ENCODE results near the gene USP24. TPM values are rescaled to one million over a fixed set of nuclear protein-coding genes. Genes with fewer than 3 reads are reported as not detected.
"Not testable (repeated sequence)": the region's sequence is repeated elsewhere in the genome, so short reads cannot be mapped to it uniquely, and the experiment has no call there.

The USP24 gene
- total and polyA plus RNA-seq, 3 donors from 2014 or later = 20.2 to 50.9 (median 50.3) TPM

- DNase-seq = no peak
- Histone ChIP-seq H3K4me1 (peaks cover 4% of the 10 kb centered on the region), H3K4me3 (no peak overlapping the region), H3K27me3 (no peaks in the 10 kb centered on the region), H3K36me3 (ENCODE audit: low read depth, missing control alignments) (no peaks in the 10 kb centered on the region), H3K27ac (no peak overlapping the region), H3K9me3 (no peaks in the 10 kb centered on the region)
- 92 to 93% methylated on average over 2 of the region's 2 CpGs for WGBS, 2 donors
- intact Hi-C loops (cut with DNase I; ENCODE audit: low total_unique reads) = no loop called here
- TF ChIP-seq CTCF (IDR thresholded peaks at IDR 0.05) (no peak), POLR2A (IDR thresholded peaks at IDR 0.05) (no peak)
Measured at GRCh38 chr1:55203064-55203463, 12.1 kb downstream of the USP24 start.

- Histone ChIP-seq H3K9me3 (no peaks in the 10 kb centered on the region), H3K36me3 (ENCODE audit: low read depth, missing control alignments) (no peaks in the 10 kb centered on the region), H3K27ac (no peak overlapping the region), H3K4me3 (no peak overlapping the region), H3K4me1 (peaks cover 4% of the 10 kb centered on the region), H3K27me3 (no peaks in the 10 kb centered on the region)
- WGBS, 2 donors = 84 to 89% methylated on average over 2 of the region's 2 CpGs
- intact Hi-C loops (cut with DNase I; ENCODE audit: low total_unique reads) = no loop called here
- DNase-seq = no peak
- TF ChIP-seq POLR2A (IDR thresholded peaks at IDR 0.05) (no peak), CTCF (IDR thresholded peaks at IDR 0.05) (no peak)
Measured at GRCh38 chr1:55200667-55201066, 14.5 kb downstream of the USP24 start.

GRCh38 chr1:55199735-55200134, 15.4 kb downstream of the USP24 start:
- H3K36me3 ChIP-seq (ENCODE audit: low read depth, missing control alignments); H3K4me3 ChIP-seq; intact Hi-C loops (cut with DNase I; ENCODE audit: low total_unique reads); DNase-seq; H3K4me1 ChIP-seq; H3K9me3 ChIP-seq; H3K27me3 ChIP-seq; H3K27ac ChIP-seq: not testable (repeated sequence)
- WGBS, 2 donors = 88 to 90% methylated on average over 9 of the region's 9 CpGs

DNA sequence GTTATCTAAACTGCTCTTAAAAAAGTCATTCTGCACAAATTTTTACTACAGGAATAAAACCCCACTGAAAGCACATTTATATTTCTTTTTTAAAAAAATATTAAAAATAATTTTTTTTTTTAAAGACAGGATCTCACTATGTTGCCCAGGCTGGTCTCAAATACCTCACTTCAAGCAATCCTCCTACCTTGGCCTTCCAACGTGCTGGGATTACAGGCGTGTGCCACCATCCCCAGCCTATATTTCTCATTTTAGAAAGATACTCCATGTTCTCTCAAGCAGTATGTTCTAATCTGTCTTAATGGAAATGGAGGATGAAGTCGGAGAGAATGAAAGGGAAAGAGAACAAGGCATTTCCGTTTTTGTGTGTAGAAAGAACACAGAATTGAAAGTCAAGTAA, 17.1 kb downstream of the USP24 start:
- WGBS, 2 donors = 87 to 94% methylated on average over 4 of the region's 4 CpGs
- no peak for TF ChIP-seq CTCF (IDR thresholded peaks at IDR 0.05)
- no peak for TF ChIP-seq POLR2A (IDR thresholded peaks at IDR 0.05)

GRCh38 chr1:55197099-55197498, 18.1 kb downstream of the USP24 start:
- no peak overlapping the region for H3K27ac ChIP-seq
- no peaks in the 10 kb centered on the region for H3K9me3 ChIP-seq
- intact Hi-C loops (cut with DNase I; ENCODE audit: low total_unique reads) = no loop called here
- TF ChIP-seq POLR2A (IDR thresholded peaks at IDR 0.05) = no peak
- no peak for TF ChIP-seq CTCF (IDR thresholded peaks at IDR 0.05)
- no peak for DNase-seq
- no peaks in the 10 kb centered on the region for H3K4me1 ChIP-seq
- WGBS, 2 donors = 88 to 95% methylated on average over 1 of the region's 1 CpG
- H3K27me3 ChIP-seq = no peaks in the 10 kb centered on the region
- no peak overlapping the region for H3K4me3 ChIP-seq
- H3K36me3 ChIP-seq (ENCODE audit: low read depth, missing control alignments) = no peaks in the 10 kb centered on the region

More for the DNA sequence above, 17.1 kb downstream of the USP24 start:
- no peaks in the 10 kb centered on the region for H3K27me3 ChIP-seq
- H3K27ac ChIP-seq = no peak overlapping the region
- intact Hi-C loops (cut with DNase I; ENCODE audit: low total_unique reads) = no loop called here
- no peaks in the 10 kb centered on the region for H3K36me3 ChIP-seq (ENCODE audit: low read depth, missing control alignments)
- peaks cover under 1% of the 10 kb centered on the region for H3K4me1 ChIP-seq
- no peaks in the 10 kb centered on the region for H3K9me3 ChIP-seq
- no peak overlapping the region for H3K4me3 ChIP-seq
- no peak for DNase-seq
